Mesendoderm (in vitro differentiated cells): ENCODE results near the gene LIN7C.
"Not testable (repeated sequence)": the region's sequence is repeated elsewhere in the genome, so short reads cannot be mapped to it uniquely, and the experiment has no call there.

Experiments used
- DNase-seq: peaks from one replicate; pipeline ENCODE4 v3.0.0; 2013
- H2AK5ac ChIP-seq: 2 replicates; pipeline ENCODE4 v1.6.1; 2013; ENCODE audit warnings: low read length, inconsistent platforms
- H2BK120ac ChIP-seq: 2 replicates; pipeline ENCODE4 v1.6.1; 2013; ENCODE audit warnings: low read depth, mild to moderate bottlenecking, low read length, moderate library complexity, mixed read lengths
- H2BK15ac ChIP-seq: replicated peaks from 2 replicates; pipeline ENCODE4 v1.6.1; 2013; ENCODE audit warnings: low read depth, mild to moderate bottlenecking, moderate library complexity
- H2BK5ac ChIP-seq: 2 replicates; pipeline ENCODE4 v1.6.1; 2013; ENCODE audit warnings: low read length, inconsistent platforms
- H3K18ac ChIP-seq: 2 replicates; pipeline ENCODE4 v1.6.1; 2013; ENCODE audit warnings: mild to moderate bottlenecking, low read length, mixed read lengths
- H3K23ac ChIP-seq: one replicate; pipeline ENCODE4 v1.6.1; 2013; ENCODE audit warnings: low read length
- H3K27ac ChIP-seq: 2 replicates; pipeline ENCODE4 v1.5.1; 2013; ENCODE audit warnings: low read depth, mild to moderate bottlenecking, inconsistent platforms, low read length, moderate library complexity
- H3K27me3 ChIP-seq: 2 replicates; pipeline ENCODE4 v1.6.1; 2013; ENCODE audit warnings: low read length, control low read depth, mild to moderate bottlenecking, inconsistent platforms; ENCODE audit not compliant: insufficient read depth, poor library complexity
- H3K36me3 ChIP-seq: 2 replicates; pipeline ENCODE4 v1.6.1; 2013; ENCODE audit warnings: low read length, inconsistent platforms; ENCODE audit not compliant: control insufficient read depth, insufficient read depth
- H3K4ac ChIP-seq: one replicate; pipeline ENCODE4 v1.6.1; 2013; ENCODE audit warnings: low read depth, mild to moderate bottlenecking, low read length, moderate library complexity
- H3K4me1 ChIP-seq: 2 replicates; pipeline ENCODE4 v1.6.1; 2013; ENCODE audit warnings: low read depth, low read length, inconsistent platforms; ENCODE audit not compliant: control insufficient read depth
- H3K4me2 ChIP-seq: 2 replicates; pipeline ENCODE4 v1.6.1; 2013; ENCODE audit warnings: low read length
- H3K4me3 ChIP-seq: 2 replicates; pipeline ENCODE4 v1.5.1; 2013; ENCODE audit warnings: mild to moderate bottlenecking, low read length
- H3K56ac ChIP-seq: one replicate; pipeline ENCODE4 v1.6.1; 2013; ENCODE audit warnings: low read length
- H3K79me1 ChIP-seq: 2 replicates; pipeline ENCODE4 v1.6.1; 2013; ENCODE audit warnings: low read length, inconsistent platforms
- H3K79me2 ChIP-seq: 2 replicates; pipeline ENCODE4 v1.6.1; 2013; ENCODE audit warnings: mild to moderate bottlenecking, low read length; ENCODE audit not compliant: control insufficient read depth, insufficient read depth
- H3K9ac ChIP-seq: 2 replicates; pipeline ENCODE4 v1.6.1; 2013; ENCODE audit warnings: low read length, inconsistent platforms
- H4K5ac ChIP-seq: one replicate; pipeline ENCODE4 v1.6.1; 2013; ENCODE audit warnings: low read length
- H4K8ac ChIP-seq: one replicate; pipeline ENCODE4 v1.6.1; 2013; ENCODE audit warnings: low read depth, mild to moderate bottlenecking, control low read depth, low read length, moderate library complexity
- WGBS: extraction: QIAGEN DNeasy Blood & Tissue Kit; methylation state at CpG from one replicate; pipeline ENCODE4 v1.1.7; 2013; ENCODE audit warnings: low lambda C conversion rate, missing lambda C conversion rate; ENCODE audit not compliant: insufficient coverage; ENCODE audit errors: extremely low coverage; 5-methylcytosine and 5-hydroxymethylcytosine counted together

LIN7C gene

DNA sequence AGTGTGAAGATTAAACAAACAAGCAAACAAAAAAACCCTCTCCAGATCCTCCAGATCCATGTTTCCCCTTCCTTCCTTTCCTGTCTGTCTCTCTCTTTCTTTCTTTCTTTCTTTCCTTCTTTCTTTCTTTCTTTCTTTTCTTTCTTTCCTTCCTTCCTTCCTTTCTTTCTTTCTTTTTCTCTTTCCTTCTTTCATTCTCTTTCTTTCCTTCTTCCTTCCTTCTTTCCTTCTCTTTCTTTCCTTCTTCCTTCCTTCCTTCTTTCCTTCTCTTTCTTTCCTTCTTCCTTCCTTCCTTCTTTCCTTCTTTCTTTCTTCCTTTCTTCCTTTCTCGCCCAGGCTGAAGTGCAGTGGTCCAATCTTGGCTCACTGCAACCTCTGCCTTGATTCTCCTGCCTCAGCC is 10.9 kb upstream of the LIN7C start:
- H3K56ac ChIP-seq, DNase-seq, H3K27me3 ChIP-seq, H3K36me3 ChIP-seq, H2BK5ac ChIP-seq, H4K5ac ChIP-seq, H3K4me1 ChIP-seq, H2AK5ac ChIP-seq, H3K9ac ChIP-seq, H4K8ac ChIP-seq, H3K4ac ChIP-seq, H3K18ac ChIP-seq, H3K4me3 ChIP-seq, H3K23ac ChIP-seq, H2BK15ac ChIP-seq, H3K79me1 ChIP-seq, H2BK120ac ChIP-seq, H3K27ac ChIP-seq, H3K4me2 ChIP-seq, H3K79me2 ChIP-seq: not testable (repeated sequence)
- no CpG with 5 or more reads among the region's 1 CpG for WGBS

DNA sequence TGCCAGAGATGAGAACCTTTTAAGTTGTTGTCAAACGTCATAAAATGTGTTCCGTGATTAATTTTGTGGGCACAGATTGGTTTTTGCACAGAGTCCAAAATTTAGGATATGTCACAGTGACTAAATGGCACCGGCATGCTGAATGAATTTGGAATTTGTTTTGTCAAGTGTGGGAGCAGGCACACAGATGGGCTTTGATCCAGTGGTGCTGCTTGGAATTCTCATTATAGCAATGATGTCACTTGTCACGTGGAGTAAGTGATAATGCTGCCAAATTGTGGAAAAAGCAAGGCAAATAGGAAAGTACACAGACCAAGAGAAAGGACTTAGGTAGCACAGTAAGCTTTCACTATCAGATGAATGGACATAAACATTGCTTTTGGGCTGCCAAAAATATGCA is 8.0 kb upstream of the LIN7C start:
- Histone ChIP-seq H3K27me3 (no peaks in the 10 kb centered on the region), H3K4me1 (no peaks in the 10 kb centered on the region), H2BK15ac (no peak overlapping the region), H3K79me1 (no peaks in the 10 kb centered on the region), H3K23ac (no peak overlapping the region), H3K18ac (no peak overlapping the region), H3K4me2 (no peak overlapping the region), H3K56ac (no peak overlapping the region), H3K4me3 (no peak overlapping the region), H3K79me2 (no peaks in the 10 kb centered on the region), H2BK120ac (no peak overlapping the region), H2BK5ac (no peak overlapping the region), H4K8ac (no peak overlapping the region), H2AK5ac (no peak overlapping the region), H3K9ac (no peak overlapping the region), H3K4ac (no peak overlapping the region), H4K5ac (no peak overlapping the region), H3K27ac (no peak overlapping the region), H3K36me3 (no peaks in the 10 kb centered on the region)
- WGBS, result no CpG with 5 or more reads among the region's 4 CpGs
- DNase-seq, result no peak

DNA sequence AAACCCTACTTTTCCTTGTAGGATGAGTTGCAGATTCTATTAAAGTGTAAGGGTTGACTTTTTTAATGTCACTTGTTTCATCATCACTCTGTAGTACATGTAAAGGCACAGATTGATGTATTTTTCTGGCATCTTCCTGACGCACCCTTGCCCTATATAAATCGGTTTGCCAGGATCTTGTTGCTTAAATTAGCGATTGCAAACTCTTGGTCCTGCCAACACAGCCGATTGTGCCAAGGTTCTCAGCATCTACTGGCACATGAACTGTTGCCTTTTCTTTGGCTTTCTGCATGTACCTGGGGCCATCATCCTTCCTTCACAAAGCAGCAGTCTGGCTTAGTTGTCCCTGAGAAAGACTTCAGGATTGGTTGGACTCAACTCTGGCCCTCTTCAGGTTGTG is 7.5 kb upstream of the LIN7C start:
- no peak overlapping the region for H2BK15ac ChIP-seq
- H3K23ac ChIP-seq, result no peak overlapping the region
- H3K9ac ChIP-seq, result no peak overlapping the region
- no peak overlapping the region for H2BK5ac ChIP-seq
- no peaks in the 10 kb centered on the region for H3K4me1 ChIP-seq
- no peaks in the 10 kb centered on the region for H3K36me3 ChIP-seq
- H3K27ac ChIP-seq, result no peak overlapping the region
- no peak overlapping the region for H2AK5ac ChIP-seq
- no peak overlapping the region for H2BK120ac ChIP-seq
- H3K27me3 ChIP-seq, result no peaks in the 10 kb centered on the region
- H3K18ac ChIP-seq, result no peak overlapping the region
- H4K5ac ChIP-seq, result no peak overlapping the region
- H3K56ac ChIP-seq, result no peak overlapping the region
- no peak overlapping the region for H4K8ac ChIP-seq
- H3K79me1 ChIP-seq, result no peaks in the 10 kb centered on the region
- no peak overlapping the region for H3K4ac ChIP-seq
- H3K4me3 ChIP-seq, result no peak overlapping the region
- H3K79me2 ChIP-seq, result no peaks in the 10 kb centered on the region
- no peak overlapping the region for H3K4me2 ChIP-seq
- no peak for DNase-seq
- WGBS, result no CpG with 5 or more reads among the region's 4 CpGs

DNA sequence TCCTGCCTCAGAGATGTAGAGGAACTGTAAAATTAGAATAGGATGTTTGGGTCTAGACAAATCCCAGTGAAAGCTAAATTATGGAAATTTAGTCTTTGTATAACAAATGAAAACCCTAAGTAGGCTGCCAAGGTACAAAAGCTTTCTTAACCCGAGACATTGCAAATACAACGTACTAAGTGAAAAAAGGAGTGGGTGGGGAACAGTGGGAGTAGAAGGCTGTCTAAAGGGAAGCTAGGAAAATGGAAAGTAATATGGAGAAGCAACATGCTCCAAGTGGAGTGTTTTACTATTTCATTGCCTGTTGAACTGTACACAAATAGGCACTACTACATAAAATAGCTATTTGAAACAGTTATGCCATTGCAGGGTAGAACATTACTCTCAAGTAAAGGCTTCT is 6.8 kb upstream of the LIN7C start:
- no peak overlapping the region for H4K5ac ChIP-seq
- H4K8ac ChIP-seq, result no peak overlapping the region
- DNase-seq, result no peak
- no peak overlapping the region for H2BK120ac ChIP-seq
- no peak overlapping the region for H3K18ac ChIP-seq
- no CpG with 5 or more reads among the region's 2 CpGs for WGBS
- H3K4me3 ChIP-seq, result no peak overlapping the region
- no peaks in the 10 kb centered on the region for H3K36me3 ChIP-seq
- H3K4me2 ChIP-seq, result no peak overlapping the region
- no peaks in the 10 kb centered on the region for H3K4me1 ChIP-seq
- no peak overlapping the region for H3K56ac ChIP-seq
- H2BK5ac ChIP-seq, result no peak overlapping the region
- H2AK5ac ChIP-seq, result no peak overlapping the region
- no peak overlapping the region for H3K4ac ChIP-seq
- no peak overlapping the region for H3K27ac ChIP-seq
- H2BK15ac ChIP-seq, result no peak overlapping the region
- H3K23ac ChIP-seq, result no peak overlapping the region
- H3K79me1 ChIP-seq, result no peaks in the 10 kb centered on the region
- H3K79me2 ChIP-seq, result no peaks in the 10 kb centered on the region
- H3K27me3 ChIP-seq, result no peaks in the 10 kb centered on the region
- no peak overlapping the region for H3K9ac ChIP-seq

DNA sequence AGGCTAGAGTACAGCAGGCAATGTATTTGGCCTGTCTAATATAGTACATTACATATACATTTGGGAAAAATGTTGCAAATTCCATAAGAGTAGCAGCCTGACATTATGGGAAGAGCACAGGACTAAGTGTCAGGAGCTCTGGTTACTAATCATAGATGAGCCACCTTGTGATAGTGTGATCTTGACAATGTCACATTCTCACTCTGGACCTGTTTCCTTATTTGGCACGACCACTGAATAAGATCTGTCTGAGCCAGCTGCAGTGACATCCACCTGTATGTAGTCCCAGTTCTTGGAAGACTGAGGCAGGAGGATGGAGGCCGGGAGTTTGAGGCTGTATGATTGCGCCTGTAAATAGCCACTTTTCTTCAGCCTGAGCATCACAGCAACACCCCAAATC is 5.7 kb upstream of the LIN7C start:
- no CpG with 5 or more reads among the region's 3 CpGs for WGBS
- H3K79me1 ChIP-seq, result no peaks in the 10 kb centered on the region

DNA sequence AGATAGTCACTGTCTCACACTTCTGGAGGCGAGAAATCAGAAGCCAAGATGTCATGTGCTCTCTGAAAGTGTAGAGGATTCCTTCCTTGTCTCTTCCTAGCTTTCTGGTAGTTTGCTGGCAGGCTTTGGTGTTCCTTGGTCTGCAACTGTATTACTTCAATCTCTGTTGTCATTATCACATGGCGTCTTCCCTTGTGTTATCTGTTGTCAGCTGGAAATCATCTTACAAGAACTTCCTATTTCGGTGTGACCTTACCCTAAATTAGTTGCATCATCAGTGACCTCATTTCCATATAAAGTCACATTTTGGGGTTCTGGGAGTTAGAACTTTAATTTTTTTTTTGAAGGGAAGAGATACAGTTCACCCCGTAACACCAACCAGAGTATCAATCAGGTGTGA is 3.3 kb upstream of the LIN7C start:
- WGBS, result no CpG with 5 or more reads among the region's 4 CpGs
- peaks cover 4% of the 10 kb centered on the region for H3K4me1 ChIP-seq
- no peak overlapping the region for H2BK5ac ChIP-seq

More for the DNA sequence above, 5.7 kb upstream of the LIN7C start:
- H3K18ac ChIP-seq, result no peak overlapping the region
- H2AK5ac ChIP-seq, result no peak overlapping the region
- H3K79me2 ChIP-seq, result no peaks in the 10 kb centered on the region
- no peak overlapping the region for H3K56ac ChIP-seq
- H3K4me1 ChIP-seq, result no peaks in the 10 kb centered on the region
- no peaks in the 10 kb centered on the region for H3K27me3 ChIP-seq
- H3K9ac ChIP-seq, result no peak overlapping the region
- no peak overlapping the region for H3K4me3 ChIP-seq
- no peak for DNase-seq
- no peak overlapping the region for H4K5ac ChIP-seq
- H3K36me3 ChIP-seq, result no peaks in the 10 kb centered on the region
- no peak overlapping the region for H2BK120ac ChIP-seq
- no peak overlapping the region for H3K4ac ChIP-seq
- H3K4me2 ChIP-seq, result no peak overlapping the region
- H3K27ac ChIP-seq, result no peak overlapping the region
- H4K8ac ChIP-seq, result no peak overlapping the region
- no peak overlapping the region for H2BK5ac ChIP-seq
- no peak overlapping the region for H2BK15ac ChIP-seq
- no peak overlapping the region for H3K23ac ChIP-seq

More for the DNA sequence above, 3.3 kb upstream of the LIN7C start:
- Histone ChIP-seq H3K4me3 (no peak overlapping the region), H3K79me2 (peaks cover 14% of the 10 kb centered on the region), H3K27ac (no peak overlapping the region), H2AK5ac (no peak overlapping the region), H2BK15ac (no peak overlapping the region), H4K5ac (no peak overlapping the region), H3K36me3 (no peaks in the 10 kb centered on the region), H4K8ac (no peak overlapping the region), H3K4me2 (no peak overlapping the region), H3K56ac (no peak overlapping the region), H3K23ac (no peak overlapping the region), H3K27me3 (no peaks in the 10 kb centered on the region), H3K18ac (no peak overlapping the region), H3K4ac (no peak overlapping the region), H3K9ac (no peak overlapping the region), H2BK120ac (no peak overlapping the region), H3K79me1 (peaks cover 8% of the 10 kb centered on the region)
- DNase-seq, result peak; percentile 57
